ENCODE results near the gene OPHN1.

DNA sequence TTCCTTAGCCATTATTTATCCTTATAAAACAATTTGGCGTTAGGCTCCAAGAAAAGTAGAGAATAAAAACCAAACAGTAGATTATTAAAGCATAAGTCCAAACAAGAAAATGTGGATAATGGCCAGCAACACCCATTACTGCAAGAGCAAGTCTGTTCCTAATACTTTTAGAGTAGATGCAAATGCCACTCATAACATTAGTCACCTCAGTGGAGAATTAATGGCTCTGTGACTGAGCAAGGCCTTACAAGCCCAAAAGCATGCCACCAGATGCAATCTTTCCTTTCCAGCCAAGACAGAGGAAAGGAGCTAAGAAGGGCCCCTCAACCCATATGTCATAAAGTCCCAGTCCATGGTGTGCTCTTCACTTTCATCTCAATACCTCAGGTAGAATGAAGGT lies 373.8 kb downstream of the OPHN1 start:
- TF ChIP-seq, protein P1, sequence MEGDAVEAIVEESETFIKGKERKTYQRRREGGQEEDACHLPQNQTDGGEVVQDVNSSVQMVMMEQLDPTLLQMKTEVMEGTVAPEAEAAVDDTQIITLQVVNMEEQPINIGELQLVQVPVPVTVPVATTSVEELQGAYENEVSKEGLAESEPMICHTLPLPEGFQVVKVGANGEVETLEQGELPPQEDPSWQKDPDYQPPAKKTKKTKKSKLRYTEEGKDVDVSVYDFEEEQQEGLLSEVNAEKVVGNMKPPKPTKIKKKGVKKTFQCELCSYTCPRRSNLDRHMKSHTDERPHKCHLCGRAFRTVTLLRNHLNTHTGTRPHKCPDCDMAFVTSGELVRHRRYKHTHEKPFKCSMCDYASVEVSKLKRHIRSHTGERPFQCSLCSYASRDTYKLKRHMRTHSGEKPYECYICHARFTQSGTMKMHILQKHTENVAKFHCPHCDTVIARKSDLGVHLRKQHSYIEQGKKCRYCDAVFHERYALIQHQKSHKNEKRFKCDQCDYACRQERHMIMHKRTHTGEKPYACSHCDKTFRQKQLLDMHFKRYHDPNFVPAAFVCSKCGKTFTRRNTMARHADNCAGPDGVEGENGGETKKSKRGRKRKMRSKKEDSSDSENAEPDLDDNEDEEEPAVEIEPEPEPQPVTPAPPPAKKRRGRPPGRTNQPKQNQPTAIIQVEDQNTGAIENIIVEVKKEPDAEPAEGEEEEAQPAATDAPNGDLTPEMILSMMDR (IDR thresholded peaks at IDR 0.05), result no peak
- no peak for TF ChIP-seq POLR2A (IDR thresholded peaks at IDR 0.05)
